Esophagus squamous epithelium (tissue), 5 donors: Measurements from ENCODE around the gene HOXA13. TPM values are rescaled to one million over a fixed set of nuclear protein-coding genes. Genes with fewer than 3 reads are reported as not detected.

ENCODE experiments used
- DNase-seq: peaks from one replicate; lab custom pipeline; 2025; lab: John Stamatoyannopoulos, UW
- H3K27ac ChIP-seq, 4 donors: fragments of 200-600 bp; sonication (generic); one replicate each; pipeline ENCODE4 v1.5.1; 2016 to 2019; ENCODE audit warnings: mild to moderate bottlenecking in 1 of 4
- H3K27me3 ChIP-seq, 4 donors: fragments of 200-600 bp; sonication (generic); 1 replicate in 3 of 4; 2 replicates in 1 of 4; pipeline versions ENCODE4 v1.5.1 to v1.6.0; 2017 to 2021; ENCODE audit warnings: antibody characterized with exemption in 1 of 4
- H3K36me3 ChIP-seq, 3 donors: fragments of 200-600 bp; sonication (generic); one replicate each; pipeline ENCODE4 v1.5.1; 2016 to 2019
- H3K4me1 ChIP-seq, 3 donors: fragments of 200-600 bp; sonication (generic); one replicate each; pipeline ENCODE4 v1.5.1; 2017 to 2019
- H3K4me3 ChIP-seq, 4 donors: fragments of 200-600 bp; sonication (generic); 1 replicate in 3 of 4; 2 replicates in 1 of 4; pipeline ENCODE4 v1.5.1; 2016 to 2019; ENCODE audit warnings: mild to moderate bottlenecking in 2 of 4, moderate library complexity in 1 of 4
- H3K9me3 ChIP-seq, 3 donors: fragments of 200-600 bp; sonication (generic); one replicate each; pipeline ENCODE4 v1.5.1; 2016 to 2019
- POLR2A ChIP-seq, 4 donors: fragments of 450-650 bp; IDR thresholded peaks; one replicate each; pipeline ENCODE4 v1.6.1; 2017; ENCODE audit warnings: antibody characterized with exemption in 4 of 4, mild to moderate bottlenecking in 4 of 4, moderate library complexity in 3 of 4
- WGBS, 2 donors: methylation state at CpG; one replicate each; pipeline ENCODE4 v1.1.5; 2018; 5-methylcytosine and 5-hydroxymethylcytosine counted together
- intact Hi-C: fragments of 100-400 bp; cut with DNase I; formaldehyde crosslinking; loops from one replicate; pipeline ENCODE4 v1.15.0; 2022
- total RNA-seq, 4 donors: library from RNA; depleted of rRNA; stranded (reverse); fragments of >200 nt; gene quantifications; one replicate each; pipeline ENCODE4 v1.1.0, GENCODE V29; 2016
- TF ChIP-seq, protein P1 (sequence below), 6 experiments: fragments of 450-650 bp in 4 of 6; fragments of 200-600 bp in 2 of 6; sonication (generic) in 2 of 6; IDR thresholded peaks; one replicate each; pipeline ENCODE4 v1.5.1; 2016 to 2019; ENCODE audit warnings: antibody characterized with exemption in 6 of 6, mild to moderate bottlenecking in 4 of 6, moderate library complexity in 4 of 6
- donor health status: DM: yes; HTN: yes; CAD: no.

Gene HOXA13
- total RNA-seq, 4 donors from 2014 or later, result not detected

DNA sequence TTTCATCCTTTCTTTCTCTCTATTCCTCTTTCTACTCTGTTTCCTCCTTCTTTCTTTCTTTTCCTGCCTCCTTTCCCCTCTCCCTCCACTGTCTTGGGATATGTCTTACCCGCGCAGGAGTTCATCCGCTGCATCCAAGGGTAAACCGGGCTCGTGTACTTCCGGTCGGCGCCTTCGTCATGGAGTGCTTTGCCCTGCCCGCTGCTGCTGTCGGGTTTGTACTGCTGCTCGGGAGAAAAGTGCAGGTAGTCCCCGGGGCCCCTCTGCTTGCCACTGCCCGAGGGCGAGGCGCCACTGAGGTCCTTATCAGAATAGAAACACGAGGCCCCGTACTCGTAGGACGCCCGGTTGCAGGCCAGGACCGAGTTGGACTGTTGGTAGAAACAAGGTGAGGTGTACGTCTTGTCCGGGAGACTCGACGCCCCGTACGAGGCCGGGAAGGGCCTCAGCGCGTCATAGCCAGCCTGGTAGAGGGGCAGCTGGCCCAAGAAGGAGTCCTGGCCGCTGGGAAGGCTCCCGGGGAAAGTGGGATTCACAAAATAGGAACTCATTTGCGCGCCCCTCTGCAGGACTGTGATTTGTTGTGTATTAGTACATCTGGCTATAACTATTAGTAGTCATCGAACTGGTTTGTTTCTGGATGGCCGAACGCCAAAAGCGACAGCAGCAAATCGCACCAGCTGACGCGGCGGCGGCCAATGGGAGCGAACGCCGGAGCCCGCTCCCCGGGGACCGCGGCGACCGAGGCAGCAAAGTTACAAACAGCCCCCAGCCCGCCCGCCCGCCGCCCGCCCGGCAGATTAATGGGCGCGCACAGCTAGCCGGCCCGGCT is 52.5 kb downstream of the HOXA13 start, which contains the start of gene HOXA6:
TSS of gene HOXA6 (minus strand) at position 576 of the 832 bp plus-strand sequence. CDS start at position 551, 25 bp downstream.
- intact Hi-C loops, result no loop called here
- 51 to 53% methylated on average over 18 to 20 of the region's 63 CpGs for WGBS, 2 donors

GRCh38 chr7:27146491-27147198 is 53.2 kb downstream of the HOXA13 start:
- intact Hi-C loops, result no loop called here
- no peak for TF ChIP-seq POLR2A (IDR thresholded peaks at IDR 0.05)
- TF ChIP-seq, protein P1, sequence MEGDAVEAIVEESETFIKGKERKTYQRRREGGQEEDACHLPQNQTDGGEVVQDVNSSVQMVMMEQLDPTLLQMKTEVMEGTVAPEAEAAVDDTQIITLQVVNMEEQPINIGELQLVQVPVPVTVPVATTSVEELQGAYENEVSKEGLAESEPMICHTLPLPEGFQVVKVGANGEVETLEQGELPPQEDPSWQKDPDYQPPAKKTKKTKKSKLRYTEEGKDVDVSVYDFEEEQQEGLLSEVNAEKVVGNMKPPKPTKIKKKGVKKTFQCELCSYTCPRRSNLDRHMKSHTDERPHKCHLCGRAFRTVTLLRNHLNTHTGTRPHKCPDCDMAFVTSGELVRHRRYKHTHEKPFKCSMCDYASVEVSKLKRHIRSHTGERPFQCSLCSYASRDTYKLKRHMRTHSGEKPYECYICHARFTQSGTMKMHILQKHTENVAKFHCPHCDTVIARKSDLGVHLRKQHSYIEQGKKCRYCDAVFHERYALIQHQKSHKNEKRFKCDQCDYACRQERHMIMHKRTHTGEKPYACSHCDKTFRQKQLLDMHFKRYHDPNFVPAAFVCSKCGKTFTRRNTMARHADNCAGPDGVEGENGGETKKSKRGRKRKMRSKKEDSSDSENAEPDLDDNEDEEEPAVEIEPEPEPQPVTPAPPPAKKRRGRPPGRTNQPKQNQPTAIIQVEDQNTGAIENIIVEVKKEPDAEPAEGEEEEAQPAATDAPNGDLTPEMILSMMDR (IDR thresholded peaks at IDR 0.05), result no peak
- H3K9me3 ChIP-seq, result no peaks in the 10 kb centered on the region
- 80 to 84% methylated on average over 5 of the region's 5 CpGs for WGBS, 2 donors
- H3K36me3 ChIP-seq, result no peaks in the 10 kb centered on the region
- H3K4me1 ChIP-seq, result peaks cover 16 to 71% (median 20%) of the 10 kb centered on the region in 3 donors
- no peak overlapping the region for H3K4me3 ChIP-seq
- DNase-seq, result no peak
- H3K27me3 ChIP-seq, result peaks cover 0 to 100% (median 13%) of the 10 kb centered on the region in 4 donors
- no peak overlapping the region for H3K27ac ChIP-seq

More for the DNA sequence above, 52.5 kb downstream of the HOXA13 start, which contains the start of gene HOXA6:
- Histone ChIP-seq H3K27me3 (peaks cover 4 to 100% (median 18%) of the 10 kb centered on the region in 4 donors), H3K9me3 (no peaks in the 10 kb centered on the region), H3K27ac (peak within 1 kb of the TSS; percentile 19 to 76 (median 42)), H3K36me3 (no peaks in the 10 kb centered on the region), H3K4me3 (peak within 1 kb of the TSS; percentile 35 to 66 (median 50)), H3K4me1 (peaks cover 22 to 72% (median 23%) of the 10 kb centered on the region in 3 donors)
- DNase-seq, result no peak
- no peak for TF ChIP-seq POLR2A (IDR thresholded peaks at IDR 0.05)
- TF ChIP-seq, protein P1 (IDR thresholded peaks at IDR 0.05), result no peak

DNA sequence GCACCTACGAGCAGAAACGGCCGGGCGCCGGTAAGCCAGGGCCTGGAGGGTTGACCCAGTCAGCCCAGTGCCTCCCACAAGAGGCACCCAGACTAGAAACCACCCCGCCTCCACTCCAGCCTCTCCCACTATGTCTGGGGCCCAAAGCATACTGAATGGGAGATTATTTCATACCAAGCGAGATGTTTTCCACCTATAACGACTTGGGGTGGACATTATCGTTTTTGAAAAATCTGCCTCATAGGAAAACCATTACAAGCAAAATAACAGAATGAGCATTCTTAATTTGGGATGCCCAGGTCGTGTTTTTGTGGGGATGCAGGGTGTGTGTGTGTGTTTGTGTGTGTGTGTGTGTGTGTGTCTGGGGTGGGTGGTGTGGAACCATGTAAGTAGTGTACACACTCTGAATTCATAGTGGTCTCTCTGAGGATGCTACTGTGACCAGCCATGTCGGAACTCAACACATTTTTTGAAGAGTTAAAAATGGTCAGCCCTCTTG is 53.9 kb downstream of the HOXA13 start:
- H3K27me3 ChIP-seq, result peaks cover 0 to 94% (median 7%) of the 10 kb centered on the region in 4 donors
- H3K4me1 ChIP-seq, result peaks cover 13 to 71% (median 16%) of the 10 kb centered on the region in 3 donors
- H3K36me3 ChIP-seq, result no peaks in the 10 kb centered on the region

DNA sequence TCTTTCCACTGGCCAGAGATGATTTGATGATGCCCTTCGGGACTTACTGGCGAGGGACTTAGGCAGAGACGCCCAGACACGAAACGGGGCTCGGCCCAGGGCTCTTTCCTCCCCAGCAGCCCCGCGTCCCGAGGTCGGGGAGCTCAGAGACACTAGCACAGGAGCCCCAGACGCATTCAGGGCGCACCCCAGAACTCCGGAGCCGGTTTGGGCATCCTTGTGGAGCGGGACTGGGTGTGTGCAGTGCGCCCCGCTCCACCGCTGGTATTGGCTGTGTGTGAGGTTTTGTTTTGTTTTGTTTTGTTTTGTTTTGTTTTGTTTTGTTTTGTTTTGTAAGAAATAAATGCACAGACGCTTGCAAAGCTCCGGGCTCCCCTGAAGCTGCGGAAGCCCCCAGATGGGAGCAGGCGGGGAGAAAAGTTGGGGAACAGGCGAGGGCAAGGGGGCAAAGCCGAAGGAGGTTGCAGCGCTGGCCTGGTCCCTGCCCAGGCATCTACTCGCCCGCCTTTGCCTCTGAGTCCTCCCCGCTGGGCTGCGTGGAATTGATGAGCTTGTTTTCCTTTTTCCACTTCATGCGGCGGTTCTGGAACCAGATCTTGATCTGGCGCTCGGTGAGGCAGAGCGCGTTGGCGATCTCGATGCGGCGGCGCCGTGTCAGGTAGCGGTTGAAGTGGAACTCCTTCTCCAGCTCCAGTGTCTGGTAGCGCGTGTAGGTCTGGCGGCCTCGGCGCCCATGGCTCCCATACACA is 54.6 kb downstream of the HOXA13 start:
- Histone ChIP-seq H3K36me3 (no peaks in the 10 kb centered on the region), H3K27me3 (peaks cover 0 to 93% (median 3%) of the 10 kb centered on the region in 4 donors), H3K9me3 (no peaks in the 10 kb centered on the region), H3K4me1 (peaks cover 8 to 71% (median 12%) of the 10 kb centered on the region in 3 donors), H3K4me3 (peak overlapping the region in 1 of 4 donors; percentile 65), H3K27ac (no peak overlapping the region)
- DNase-seq, result no peak
- 80 to 85% methylated on average over 33 to 37 of the region's 47 CpGs for WGBS, 2 donors
- TF ChIP-seq, protein P1 (IDR thresholded peaks at IDR 0.05), result no peak
- no peak for TF ChIP-seq POLR2A (IDR thresholded peaks at IDR 0.05)
- intact Hi-C loops, result no loop called here

More for the DNA sequence above, 53.9 kb downstream of the HOXA13 start:
- no peak overlapping the region for H3K27ac ChIP-seq
- no peak for DNase-seq
- WGBS, 2 donors, result 91 to 93% methylated on average over 5 to 9 of the region's 11 CpGs
- no peak overlapping the region for H3K4me3 ChIP-seq
- intact Hi-C loops, result no loop called here
- TF ChIP-seq, protein P1 (IDR thresholded peaks at IDR 0.05), result no peak
- no peak for TF ChIP-seq POLR2A (IDR thresholded peaks at IDR 0.05)
- H3K9me3 ChIP-seq, result no peaks in the 10 kb centered on the region
